Activated B cell treated with CpG ODN at 0.5 μM for 24 hours (primary cell): ENCODE results near the gene TCF25. TPM values are rescaled to one million over a fixed set of nuclear protein-coding genes. Genes with fewer than 3 reads are reported as not detected.
A peak's percentile ranks its signal among the peaks of the same experiment; 100 is the strongest.
"Not testable (repeated sequence)": the region's sequence is repeated elsewhere in the genome, so short reads cannot be mapped to it uniquely, and the experiment has no call there.

Experiments used
- ATAC-seq: fragments of 200-7000 bp; cut with Tn5 transposase; one replicate; pipeline ENCODE4 v1.10.0; 2021; ENCODE audit warnings: low read depth, mild to moderate bottlenecking, moderate library complexity
- CTCF ChIA-PET: fragments of 350-600 bp; sonication (Branson Sonifier 250); formaldehyde crosslinking; loops from one replicate; lab custom pipeline; 2021; ENCODE audit warnings: antibody characterized with exemption; lab: Charles Lee
- POLR2A ChIA-PET: fragments of 350-600 bp; sonication (Branson Sonifier 250); formaldehyde crosslinking; loops from one replicate; lab custom pipeline; 2021; ENCODE audit warnings: antibody characterized with exemption; lab: Charles Lee
- DNase-seq: peaks from one replicate; pipeline ENCODE4 v3.0.0; 2022
- H3K27ac Mint-ChIP-seq: one replicate; pipeline ENCODE4 v1.8.0; 2020; ENCODE audit warnings: mixed read lengths
- H3K27me3 Mint-ChIP-seq: one replicate; pipeline ENCODE4 v1.8.0; 2021; ENCODE audit warnings: mixed read lengths
- H3K36me3 Mint-ChIP-seq: one replicate; pipeline ENCODE4 v1.8.0; 2021; ENCODE audit warnings: low read depth, mixed read lengths
- H3K4me1 Mint-ChIP-seq: one replicate; pipeline ENCODE4 v1.8.0; 2021; ENCODE audit warnings: mixed read lengths
- H3K4me3 Mint-ChIP-seq: one replicate; pipeline ENCODE4 v1.8.0; 2020; ENCODE audit warnings: mild to moderate bottlenecking, mixed read lengths
- H3K9me3 Mint-ChIP-seq: one replicate; pipeline ENCODE4 v1.8.0; 2020; ENCODE audit warnings: mixed read lengths
- intact Hi-C: fragments of 100-400 bp; cut with micrococcal nuclease; formaldehyde crosslinking; loops from one replicate; pipeline ENCODE4 v1.15.1; 2024
- total RNA-seq: library from RNA; stranded (reverse); gene quantifications from 2 replicates; pipeline ENCODE4 v1.2.3, GENCODE V29; 2022
- TF ChIP-seq, protein P1 (sequence below): fragments of 200-600 bp; IDR thresholded peaks from one replicate; pipeline ENCODE4 v1.8.0; 2022; ENCODE audit warnings: antibody characterized with exemption, mild to moderate bottlenecking

The TCF25 gene
- total RNA-seq, 1 donor from 2014 or later, result 273 TPM

DNA sequence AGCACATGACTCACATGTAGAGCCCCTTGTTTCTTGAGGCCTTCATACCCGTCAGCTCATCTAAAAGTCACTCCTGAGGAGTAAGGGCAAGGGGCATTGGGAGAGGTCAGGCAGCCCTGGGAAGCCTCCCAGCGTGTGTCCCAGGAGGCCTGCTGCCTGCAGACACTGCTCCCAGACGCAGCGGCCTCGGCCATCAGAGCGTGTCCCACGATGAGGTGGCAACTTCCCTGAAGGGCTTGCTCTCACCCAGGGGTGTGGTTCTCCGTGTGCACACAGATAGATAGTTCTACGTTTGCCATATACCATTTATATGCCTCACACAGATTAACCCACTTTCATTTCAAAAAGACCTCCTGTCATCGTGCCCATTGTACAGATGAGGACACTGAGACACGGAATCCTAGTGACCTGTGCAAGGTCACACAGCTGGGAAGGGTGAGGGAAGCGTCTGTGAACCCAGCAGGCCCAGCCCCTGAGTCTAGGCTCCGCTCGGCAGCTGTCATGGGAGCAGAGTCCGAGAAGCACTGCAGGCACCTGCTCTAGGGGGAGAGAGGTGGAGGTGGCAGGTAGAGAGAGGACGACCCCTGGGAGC lies 58.0 kb downstream of the TCF25 start:
- Mint-ChIP-seq H3K9me3 (no peaks in the 10 kb centered on the region), H3K4me1 (peaks cover 10% of the 10 kb centered on the region), H3K27ac (no peak overlapping the region), H3K4me3 (no peak overlapping the region), H3K36me3 (no peaks in the 10 kb centered on the region), H3K27me3 (peaks cover 13% of the 10 kb centered on the region)
- ChIA-PET CTCF (no interaction called here), POLR2A (no interaction called here)
- DNase-seq (no peak), ATAC-seq (peak; percentile 52)
- TF ChIP-seq, protein P1, sequence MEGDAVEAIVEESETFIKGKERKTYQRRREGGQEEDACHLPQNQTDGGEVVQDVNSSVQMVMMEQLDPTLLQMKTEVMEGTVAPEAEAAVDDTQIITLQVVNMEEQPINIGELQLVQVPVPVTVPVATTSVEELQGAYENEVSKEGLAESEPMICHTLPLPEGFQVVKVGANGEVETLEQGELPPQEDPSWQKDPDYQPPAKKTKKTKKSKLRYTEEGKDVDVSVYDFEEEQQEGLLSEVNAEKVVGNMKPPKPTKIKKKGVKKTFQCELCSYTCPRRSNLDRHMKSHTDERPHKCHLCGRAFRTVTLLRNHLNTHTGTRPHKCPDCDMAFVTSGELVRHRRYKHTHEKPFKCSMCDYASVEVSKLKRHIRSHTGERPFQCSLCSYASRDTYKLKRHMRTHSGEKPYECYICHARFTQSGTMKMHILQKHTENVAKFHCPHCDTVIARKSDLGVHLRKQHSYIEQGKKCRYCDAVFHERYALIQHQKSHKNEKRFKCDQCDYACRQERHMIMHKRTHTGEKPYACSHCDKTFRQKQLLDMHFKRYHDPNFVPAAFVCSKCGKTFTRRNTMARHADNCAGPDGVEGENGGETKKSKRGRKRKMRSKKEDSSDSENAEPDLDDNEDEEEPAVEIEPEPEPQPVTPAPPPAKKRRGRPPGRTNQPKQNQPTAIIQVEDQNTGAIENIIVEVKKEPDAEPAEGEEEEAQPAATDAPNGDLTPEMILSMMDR, result no peak
- intact Hi-C loops, result no loop called here

DNA sequence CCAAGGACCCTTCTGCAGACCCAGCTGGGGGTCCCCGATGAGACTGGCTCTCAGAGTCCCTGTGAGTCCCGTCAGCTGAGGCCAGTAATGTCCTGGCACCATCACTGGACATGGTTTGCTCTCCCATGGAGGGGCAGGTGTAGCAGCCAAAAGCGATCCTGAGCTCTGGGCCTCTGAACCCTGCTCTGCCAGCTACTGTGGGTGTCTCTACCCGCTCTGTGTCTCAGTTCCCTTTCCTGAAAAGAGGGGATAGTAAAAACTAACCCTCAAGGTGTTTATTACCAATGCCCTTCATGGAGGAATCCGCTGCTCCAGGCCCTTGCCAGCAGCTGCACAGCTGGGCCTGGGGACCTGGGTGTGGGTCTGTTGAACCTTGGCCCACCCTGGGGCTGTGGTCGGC lies 58.6 kb downstream of the TCF25 start:
- Mint-ChIP-seq H3K27ac (no peak overlapping the region), H3K4me3 (no peak overlapping the region), H3K4me1 (peaks cover 7% of the 10 kb centered on the region), H3K27me3 (peaks cover 11% of the 10 kb centered on the region), H3K9me3 (no peaks in the 10 kb centered on the region), H3K36me3 (no peaks in the 10 kb centered on the region)
- DNase-seq, result no peak
- TF ChIP-seq, protein P1, result no peak
- ATAC-seq, result no peak
- ChIA-PET POLR2A (no interaction called here), CTCF (no interaction called here)
- intact Hi-C loops, result no loop called here

DNA sequence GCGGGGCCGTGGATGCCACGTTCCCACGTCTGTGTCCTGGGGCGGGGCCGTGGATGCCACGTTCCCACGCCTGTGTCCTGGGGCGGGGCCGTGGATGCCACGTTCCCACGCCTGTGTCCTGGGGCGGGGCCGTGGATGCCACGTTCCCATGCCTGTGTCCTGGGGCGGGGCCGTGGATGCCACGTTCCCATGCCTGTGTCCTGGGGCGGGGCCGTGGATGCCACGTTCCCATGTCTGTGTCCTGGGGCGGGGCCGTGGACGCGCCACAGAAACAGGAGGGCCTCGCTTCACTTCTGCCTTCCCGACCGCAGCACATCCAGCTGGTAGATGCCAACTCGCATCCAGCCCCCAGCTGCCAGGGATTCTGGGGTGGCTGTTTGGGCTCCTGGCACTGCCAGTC lies 60.6 kb downstream of the TCF25 start:
- H3K27ac Mint-ChIP-seq, CTCF ChIA-PET, H3K36me3 Mint-ChIP-seq, ATAC-seq, H3K4me1 Mint-ChIP-seq, H3K4me3 Mint-ChIP-seq, POLR2A ChIA-PET, H3K9me3 Mint-ChIP-seq, DNase-seq, intact Hi-C loops: not testable (repeated sequence)
- H3K27me3 Mint-ChIP-seq, result peaks cover 14% of the 10 kb centered on the region

DNA sequence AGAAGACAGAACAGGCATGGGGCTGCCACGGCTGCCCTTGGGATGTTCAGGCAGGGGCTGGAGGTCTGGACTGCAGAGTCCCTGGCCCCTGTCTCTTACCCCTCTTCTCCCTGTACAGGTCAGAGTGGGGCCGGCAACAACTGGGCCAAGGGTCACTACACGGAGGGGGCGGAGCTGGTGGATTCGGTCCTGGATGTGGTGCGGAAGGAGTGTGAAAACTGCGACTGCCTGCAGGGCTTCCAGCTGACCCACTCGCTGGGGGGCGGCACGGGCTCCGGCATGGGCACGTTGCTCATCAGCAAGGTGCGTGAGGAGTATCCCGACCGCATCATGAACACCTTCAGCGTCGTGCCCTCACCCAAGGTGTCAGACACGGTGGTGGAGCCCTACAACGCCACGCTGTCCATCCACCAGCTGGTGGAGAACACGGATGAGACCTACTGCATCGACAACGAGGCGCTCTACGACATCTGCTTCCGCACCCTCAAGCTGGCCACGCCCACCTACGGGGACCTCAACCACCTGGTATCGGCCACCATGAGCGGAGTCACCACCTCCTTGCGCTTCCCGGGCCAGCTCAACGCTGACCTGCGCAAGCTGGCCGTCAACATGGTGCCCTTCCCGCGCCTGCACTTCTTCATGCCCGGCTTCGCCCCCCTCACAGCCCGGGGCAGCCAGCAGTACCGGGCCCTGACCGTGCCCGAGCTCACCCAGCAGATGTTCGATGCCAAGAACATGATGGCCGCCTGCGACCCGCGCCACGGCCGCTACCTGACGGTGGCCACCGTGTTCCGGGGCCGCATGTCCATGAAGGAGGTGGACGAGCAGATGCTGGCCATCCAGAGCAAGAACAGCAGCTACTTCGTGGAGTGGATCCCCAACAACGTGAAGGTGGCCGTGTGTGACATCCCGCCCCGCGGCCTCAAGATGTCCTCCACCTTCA lies 61.5 kb downstream of the TCF25 start:
- H3K27ac Mint-ChIP-seq, result no peak overlapping the region
- H3K36me3 Mint-ChIP-seq, result no peaks in the 10 kb centered on the region
- ChIA-PET CTCF (interaction anchor here (1.0 kb wide), 1 partner anchor 13 kb away, joined by 3 read pairs; the partner anchor contains the start of gene DEF8), POLR2A (interaction anchor here (0.8 kb wide), 1 partner anchor 27 kb away, joined by 3 read pairs; no protein-coding TSS in a partner anchor)
- intact Hi-C loops, result no loop called here
- DNase-seq, result no peak
- H3K4me1 Mint-ChIP-seq, result peaks cover 7% of the 10 kb centered on the region
- TF ChIP-seq, protein P1, result no peak
- no peak for ATAC-seq
- peaks cover 17% of the 10 kb centered on the region for H3K27me3 Mint-ChIP-seq
- no peak overlapping the region for H3K4me3 Mint-ChIP-seq
- no peaks in the 10 kb centered on the region for H3K9me3 Mint-ChIP-seq

DNA sequence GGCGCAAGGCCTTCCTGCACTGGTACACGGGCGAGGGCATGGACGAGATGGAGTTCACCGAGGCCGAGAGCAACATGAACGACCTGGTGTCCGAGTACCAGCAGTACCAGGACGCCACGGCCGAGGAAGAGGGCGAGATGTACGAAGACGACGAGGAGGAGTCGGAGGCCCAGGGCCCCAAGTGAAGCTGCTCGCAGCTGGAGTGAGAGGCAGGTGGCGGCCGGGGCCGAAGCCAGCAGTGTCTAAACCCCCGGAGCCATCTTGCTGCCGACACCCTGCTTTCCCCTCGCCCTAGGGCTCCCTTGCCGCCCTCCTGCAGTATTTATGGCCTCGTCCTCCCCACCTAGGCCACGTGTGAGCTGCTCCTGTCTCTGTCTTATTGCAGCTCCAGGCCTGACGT lies 62.2 kb downstream of the TCF25 start:
- CTCF ChIA-PET, result interaction anchor here (1.0 kb wide), 1 partner anchor 12 kb away, joined by 3 read pairs; the partner anchor contains the start of gene DEF8
- DNase-seq, H3K27ac Mint-ChIP-seq, H3K9me3 Mint-ChIP-seq, intact Hi-C loops, H3K4me1 Mint-ChIP-seq, H3K4me3 Mint-ChIP-seq, H3K36me3 Mint-ChIP-seq, ATAC-seq: not testable (repeated sequence)
- peaks cover 15% of the 10 kb centered on the region for H3K27me3 Mint-ChIP-seq
- POLR2A ChIA-PET, result interaction anchor here (0.8 kb wide), 1 partner anchor 28 kb away, joined by 3 read pairs; no protein-coding TSS in a partner anchor

DNA sequence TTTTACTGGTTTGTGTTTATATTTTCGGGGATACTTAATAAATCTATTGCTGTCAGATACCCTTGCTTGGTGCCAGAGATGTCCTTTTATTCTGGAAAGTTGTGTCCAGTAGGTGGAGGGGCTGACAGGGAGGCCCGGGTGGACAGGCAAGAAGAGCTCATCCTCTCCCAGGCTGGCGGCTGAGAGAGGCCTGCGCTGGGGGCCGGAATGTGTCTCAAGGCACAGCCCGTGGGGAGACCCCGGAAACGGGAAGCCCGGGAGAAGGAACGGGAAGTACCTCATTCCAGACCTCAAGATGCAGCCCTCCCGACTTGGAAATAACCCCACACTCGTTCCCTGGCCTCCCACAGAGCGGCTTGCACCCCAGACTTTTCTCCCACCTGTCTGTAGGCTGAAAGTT lies 62.6 kb downstream of the TCF25 start:
- POLR2A ChIA-PET, result interaction anchor here (0.6 to 0.8 kb wide), 2 partner anchors 28 to 37 kb away, joined by 3 read pairs; no protein-coding TSS in a partner anchor
- TF ChIP-seq, protein P1, result no peak
- H3K4me1 Mint-ChIP-seq, result peaks cover 6% of the 10 kb centered on the region
- peaks cover 13% of the 10 kb centered on the region for H3K27me3 Mint-ChIP-seq
- CTCF ChIA-PET, result no interaction called here
- no peaks in the 10 kb centered on the region for H3K9me3 Mint-ChIP-seq
- no peaks in the 10 kb centered on the region for H3K36me3 Mint-ChIP-seq
- ATAC-seq (no peak), DNase-seq (no peak)
- H3K4me3 Mint-ChIP-seq, result no peak overlapping the region
- H3K27ac Mint-ChIP-seq, result no peak overlapping the region
- intact Hi-C loops, result no loop called here
